Stimulated activated CD4-positive, alpha-beta T cell treated with anti-CD3 and anti-CD28 coated beads, TNF-alpha, amount 100 ng/mL, for 24 hours (primary cell): ENCODE data around the gene ANO6.
"Not testable (repeated sequence)": the region's sequence is repeated elsewhere in the genome, so short reads cannot be mapped to it uniquely, and the experiment has no call there.

Experiments
- DNase-seq, 3 experiments: peaks; one replicate each; pipeline ENCODE4 v3.0.0-alpha.2; 2020; ENCODE audit warnings: low read depth in 3 of 3

The ANO6 gene

DNA sequence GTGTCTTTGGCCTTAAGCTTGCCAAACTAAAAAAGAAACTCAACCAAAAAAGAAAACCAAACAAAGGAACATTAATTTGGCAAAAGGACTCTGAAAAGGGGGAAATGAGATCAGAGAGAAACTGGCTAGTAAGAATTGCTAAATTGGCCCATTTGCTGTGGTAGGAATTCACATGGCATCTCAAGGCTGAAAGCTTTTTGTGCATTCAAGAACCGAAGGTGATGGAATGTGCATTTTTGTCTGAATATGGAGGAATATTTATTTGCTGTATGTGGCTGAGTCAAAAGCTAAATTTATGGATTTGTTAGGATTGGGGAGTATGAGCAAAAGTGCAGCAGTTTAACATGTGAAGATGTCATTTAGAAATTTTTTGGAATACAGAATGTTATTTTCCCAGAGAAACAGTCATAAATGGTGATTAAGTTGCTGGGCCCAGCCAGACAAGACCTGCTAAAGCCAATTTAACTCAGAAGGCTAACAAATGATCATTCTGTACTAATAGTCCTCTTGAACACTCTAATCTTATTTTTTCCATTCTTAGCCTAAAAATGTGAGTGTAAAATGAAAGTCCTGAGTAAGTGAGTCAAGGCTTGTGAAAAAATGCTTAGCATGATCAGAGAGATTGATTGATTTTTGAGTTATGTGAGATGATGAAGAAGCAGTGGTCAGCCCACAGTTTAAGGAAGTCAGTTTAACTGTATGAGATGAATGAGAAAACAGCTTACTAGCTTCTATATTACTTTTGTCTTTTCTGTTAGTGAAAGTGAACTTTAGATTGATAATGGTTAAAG, 94.1 kb downstream of the ANO6 start:
- no peak for DNase-seq

DNA sequence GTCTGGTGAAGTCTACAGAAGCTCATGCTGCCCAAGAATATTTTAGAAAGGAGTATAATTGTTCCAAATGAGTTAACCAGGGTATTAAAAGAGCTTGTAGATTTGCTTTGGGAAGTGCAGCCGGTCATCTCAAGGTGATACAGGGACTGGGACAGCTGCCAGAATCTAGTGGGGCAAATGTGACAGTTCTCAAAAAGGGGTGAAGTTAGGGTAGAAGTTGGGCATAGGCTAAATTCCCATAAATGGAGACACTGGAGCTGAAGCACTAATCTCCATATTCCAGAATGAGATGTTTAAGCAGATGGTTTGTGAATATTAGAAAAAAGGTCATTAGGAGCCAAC, 94.7 kb downstream of the ANO6 start:
- no peak for DNase-seq

DNA sequence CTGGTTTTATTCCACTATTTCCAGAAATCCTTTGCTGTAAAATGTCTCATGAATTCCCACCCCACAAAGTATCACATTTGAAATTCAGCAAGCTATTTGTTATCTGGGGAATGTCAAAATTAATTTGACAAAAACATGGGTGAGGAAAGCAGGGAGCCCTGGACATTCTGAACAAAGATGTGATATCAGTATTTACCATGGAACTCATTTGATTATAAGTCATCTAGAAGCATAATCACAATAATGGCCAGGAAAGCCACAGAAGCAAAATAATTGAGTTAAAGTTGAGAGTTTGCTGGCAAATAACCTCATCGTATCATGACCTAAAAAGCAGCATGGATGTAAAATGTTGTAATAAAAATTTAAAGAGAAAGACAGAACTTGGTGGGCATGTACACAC, 96.1 kb downstream of the ANO6 start:
- no peak for DNase-seq

DNA sequence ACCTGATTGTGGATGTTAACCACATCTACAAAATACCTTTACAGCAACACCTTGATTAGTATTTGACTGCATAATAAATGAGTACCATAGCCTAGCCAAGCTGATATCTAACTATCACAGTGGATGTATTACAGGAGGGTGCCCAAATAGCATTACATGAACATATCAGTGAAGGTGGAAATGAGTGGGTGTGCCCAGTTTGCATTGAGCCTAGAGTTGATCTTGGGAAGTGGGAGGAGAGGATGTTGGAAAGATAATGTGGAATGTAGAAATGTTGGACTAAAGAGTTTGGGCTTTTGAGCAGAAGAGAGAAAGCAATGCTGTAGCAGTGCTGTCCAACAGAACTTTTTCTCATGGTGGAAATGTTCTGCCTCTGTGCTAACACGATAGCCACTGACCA, 98.9 kb downstream of the ANO6 start:
- no peak for DNase-seq

DNA sequence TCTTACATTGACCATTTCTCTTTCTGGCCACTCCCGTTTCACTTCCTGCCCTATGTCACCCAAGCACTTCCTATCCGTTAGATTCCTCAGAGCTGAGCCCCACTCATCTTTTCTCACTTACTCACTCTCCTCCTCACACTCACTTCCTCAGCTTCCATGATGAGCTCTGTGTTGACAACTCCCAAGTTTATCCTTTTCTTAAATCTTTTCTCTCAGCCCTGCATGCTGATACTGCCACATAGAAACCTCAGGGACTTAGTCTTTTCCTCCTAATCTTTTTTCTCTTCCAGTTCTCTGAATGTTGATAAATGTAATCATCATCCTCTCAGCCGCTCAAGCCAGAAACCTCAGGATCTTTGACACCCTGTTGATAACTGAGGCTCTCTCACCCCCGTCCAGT, 99.6 kb downstream of the ANO6 start:
- no peak for DNase-seq

DNA sequence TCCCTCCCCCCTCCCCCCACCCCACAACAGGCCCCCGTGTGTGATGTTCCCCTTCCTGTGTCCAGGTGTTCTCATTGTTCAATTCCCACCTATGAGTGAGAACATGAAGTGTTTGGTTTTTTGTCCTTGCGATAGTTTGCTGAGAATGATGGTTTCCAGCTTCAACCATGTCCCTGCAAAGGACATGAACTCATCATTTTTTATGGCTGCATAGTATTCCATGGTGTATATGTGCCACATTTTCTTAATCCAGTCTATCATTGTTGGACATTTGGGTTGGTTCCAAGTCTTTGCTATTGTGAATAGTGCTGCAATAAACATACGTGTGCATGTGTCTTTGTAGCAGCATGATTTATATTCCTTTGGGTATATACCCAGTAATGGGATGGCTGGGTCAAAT, 101.4 kb downstream of the ANO6 start:
- not testable (repeated sequence) for DNase-seq

DNA sequence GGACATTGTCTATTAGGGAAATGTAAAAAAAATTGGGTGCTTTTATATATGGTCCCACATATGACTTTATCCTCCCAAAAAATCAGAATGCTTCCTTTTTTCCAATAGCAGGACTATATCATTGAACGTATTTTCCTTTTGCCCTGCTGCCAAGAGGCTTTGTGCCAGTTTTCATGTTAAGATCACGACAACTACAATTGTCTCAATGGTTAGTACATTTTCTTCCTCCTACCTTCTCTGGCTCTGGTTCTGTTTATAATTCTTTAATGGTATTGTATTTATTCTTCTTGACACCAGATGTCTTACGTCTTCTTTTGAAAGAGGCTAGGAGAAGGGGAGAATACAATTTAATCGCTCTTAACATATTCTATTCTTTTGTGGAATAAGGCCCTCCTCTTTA, 106.9 kb downstream of the ANO6 start:
- DNase-seq = no peak

DNA sequence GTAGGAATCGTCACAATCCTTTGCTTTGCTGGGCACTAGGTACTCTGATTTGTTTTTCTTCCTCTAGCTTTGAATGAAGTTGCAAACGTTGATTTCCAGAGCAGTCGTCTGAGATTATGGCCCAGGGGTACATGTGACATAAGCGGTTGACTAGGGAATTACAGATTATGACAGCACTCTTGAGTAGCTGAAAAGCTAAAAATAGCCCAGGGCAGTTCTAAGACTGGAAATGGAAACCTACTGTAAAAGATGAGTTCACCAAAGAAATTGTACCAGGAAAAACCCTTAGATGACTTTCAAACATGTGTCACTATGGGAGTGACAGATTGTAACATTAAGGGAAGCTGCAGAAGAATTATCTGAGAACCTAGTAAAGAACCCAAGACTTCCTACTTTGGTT, 108.5 kb downstream of the ANO6 start:
- DNase-seq = no peak

DNA sequence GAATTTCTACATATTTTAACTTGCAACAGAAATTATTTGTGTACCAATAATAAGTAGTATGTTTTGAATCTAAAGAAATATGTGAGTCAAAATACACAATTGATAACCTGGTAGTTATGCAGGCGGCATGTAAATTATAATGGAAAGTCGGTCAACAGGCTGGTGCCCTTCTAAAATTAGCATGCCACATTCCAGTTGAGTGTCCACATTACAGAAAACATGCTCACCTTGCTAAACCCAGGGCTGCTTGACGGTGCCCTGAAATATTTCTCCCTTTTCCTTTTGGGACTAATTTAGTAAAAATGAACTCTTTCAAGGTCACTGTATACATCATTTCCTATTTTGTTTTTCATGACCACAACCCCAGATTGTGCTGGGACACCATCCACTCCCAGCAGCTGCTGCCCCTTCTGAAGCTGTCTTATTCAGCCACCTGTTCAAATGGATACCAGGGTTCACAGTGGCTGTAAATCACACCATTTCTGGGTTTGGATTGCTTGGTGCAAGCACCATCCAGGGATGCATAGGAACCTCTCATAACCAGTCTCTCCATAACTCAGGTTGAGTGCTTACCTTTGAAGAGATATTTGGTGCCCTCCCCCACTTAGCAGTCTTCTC, 110.6 kb downstream of the ANO6 start:
- no peak for DNase-seq

DNA sequence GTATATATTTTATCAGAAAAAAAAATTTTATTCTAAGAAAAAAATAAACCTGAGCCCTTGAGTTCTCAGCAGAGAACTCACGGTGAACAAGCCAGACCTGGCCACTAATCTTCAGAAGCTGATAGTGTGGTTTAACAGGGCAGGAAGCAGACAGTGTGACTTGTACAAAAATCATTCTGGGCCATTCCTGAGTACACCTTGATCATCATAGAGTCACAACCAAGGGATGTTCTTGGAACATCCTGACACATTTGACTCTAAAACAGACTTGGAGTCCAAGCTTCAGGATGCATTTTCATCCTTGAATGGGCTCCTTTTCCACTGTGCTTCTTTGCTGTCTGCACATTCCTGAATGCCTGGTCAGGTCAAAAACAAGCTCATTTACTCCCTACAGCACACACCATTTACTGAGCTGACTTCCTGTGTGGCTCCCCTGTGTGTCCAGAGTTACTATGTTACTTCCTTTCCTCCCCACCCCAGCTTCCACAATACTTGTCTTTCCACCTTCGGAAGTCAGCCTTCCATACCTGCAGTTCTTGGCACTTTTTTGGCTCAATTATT, 112.0 kb downstream of the ANO6 start:
- DNase-seq = no peak

DNA sequence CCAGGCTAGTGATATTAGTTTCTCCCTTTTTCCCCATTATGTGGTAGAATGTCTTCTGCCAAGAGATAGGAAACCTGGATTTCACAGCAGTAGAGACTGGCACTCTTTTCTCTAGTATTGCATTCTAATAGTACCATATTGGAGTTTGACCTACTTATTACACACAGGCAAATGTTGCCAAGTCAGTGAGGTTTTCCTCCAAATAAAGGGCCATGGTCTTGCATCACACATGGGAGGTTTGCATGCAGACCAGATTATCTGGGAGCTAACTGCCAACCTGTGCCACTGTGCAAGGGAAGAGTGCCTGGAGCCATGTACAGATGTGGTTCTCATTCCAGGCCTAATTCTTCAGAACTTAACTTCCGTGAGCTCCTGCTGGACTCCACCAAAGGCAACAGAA, 113.3 kb downstream of the ANO6 start:
- no peak for DNase-seq

DNA sequence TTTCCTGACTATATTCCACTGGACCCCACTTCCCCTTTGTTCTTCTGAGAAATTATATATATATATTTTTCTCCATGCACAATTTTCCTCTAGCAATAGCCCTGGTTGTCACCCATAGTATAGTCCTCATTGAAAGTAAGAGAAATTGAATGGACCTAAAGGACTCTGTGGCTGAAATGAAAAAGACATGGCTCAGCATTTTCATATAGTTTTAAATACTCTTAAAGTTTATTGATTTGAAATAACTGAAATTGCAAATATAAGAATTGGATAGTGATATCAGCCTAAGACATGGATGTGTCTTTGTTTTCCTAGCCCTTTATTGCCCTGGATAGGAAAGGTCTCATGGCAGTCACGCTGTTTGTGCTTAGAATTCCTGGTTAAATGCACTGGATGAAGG, 113.8 kb downstream of the ANO6 start:
- DNase-seq = no peak

DNA sequence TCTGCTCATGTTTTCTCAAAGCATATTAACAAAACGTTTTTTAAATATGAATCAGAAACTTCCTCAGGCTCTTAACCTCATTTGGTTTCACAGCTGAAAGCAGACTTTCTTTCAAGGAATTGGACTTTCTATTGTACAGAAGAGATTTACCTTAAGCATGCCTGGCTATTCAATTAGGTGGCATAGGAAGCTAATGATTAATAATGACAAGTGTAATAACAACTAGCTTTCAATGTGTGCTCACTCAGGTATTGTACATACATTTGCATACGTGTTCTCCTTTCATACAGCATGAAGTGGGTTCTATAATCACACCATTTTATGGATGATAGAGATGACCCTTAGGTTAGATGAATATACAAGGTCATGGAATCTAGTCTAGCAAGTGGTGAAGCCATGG, 115.7 kb downstream of the ANO6 start:
- no peak for DNase-seq

DNA sequence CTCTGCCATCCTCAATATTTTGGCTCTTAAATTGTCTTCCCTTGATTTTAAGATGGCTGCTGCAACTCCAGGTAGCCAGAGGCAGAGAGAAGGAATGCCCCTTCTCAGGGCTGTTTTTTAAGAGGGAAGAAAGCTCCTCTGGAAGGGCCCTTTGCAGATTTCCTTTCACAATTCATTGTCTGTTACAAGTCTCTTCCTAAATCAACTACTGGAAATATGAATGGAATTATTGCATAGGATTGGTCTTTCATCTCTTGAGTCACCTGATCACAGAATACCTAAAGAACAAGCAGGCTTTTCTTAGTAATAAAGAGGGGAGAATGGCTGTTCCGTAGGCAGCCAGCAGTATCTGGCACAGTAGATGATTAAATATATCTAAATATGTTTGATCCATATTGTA, 118.5 kb downstream of the ANO6 start:
- DNase-seq = no peak

DNA sequence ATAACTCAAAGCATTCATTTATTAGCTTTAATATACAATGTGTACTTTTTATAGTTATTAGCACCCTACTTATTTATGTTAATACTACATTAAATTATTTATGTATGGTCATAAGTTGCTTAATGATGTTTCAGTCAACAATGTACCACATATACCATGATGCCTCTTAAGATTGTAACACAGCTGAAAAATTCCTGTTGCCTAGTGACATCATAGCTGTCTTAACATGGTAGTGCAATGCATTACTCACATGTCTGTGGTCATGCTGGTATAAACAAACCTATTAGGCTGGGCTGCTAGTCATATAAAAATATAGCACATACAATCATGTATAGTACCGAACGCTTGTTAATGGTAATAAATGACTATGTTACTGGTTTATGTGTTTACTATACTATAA, 120.4 kb downstream of the ANO6 start:
- no peak for DNase-seq

DNA sequence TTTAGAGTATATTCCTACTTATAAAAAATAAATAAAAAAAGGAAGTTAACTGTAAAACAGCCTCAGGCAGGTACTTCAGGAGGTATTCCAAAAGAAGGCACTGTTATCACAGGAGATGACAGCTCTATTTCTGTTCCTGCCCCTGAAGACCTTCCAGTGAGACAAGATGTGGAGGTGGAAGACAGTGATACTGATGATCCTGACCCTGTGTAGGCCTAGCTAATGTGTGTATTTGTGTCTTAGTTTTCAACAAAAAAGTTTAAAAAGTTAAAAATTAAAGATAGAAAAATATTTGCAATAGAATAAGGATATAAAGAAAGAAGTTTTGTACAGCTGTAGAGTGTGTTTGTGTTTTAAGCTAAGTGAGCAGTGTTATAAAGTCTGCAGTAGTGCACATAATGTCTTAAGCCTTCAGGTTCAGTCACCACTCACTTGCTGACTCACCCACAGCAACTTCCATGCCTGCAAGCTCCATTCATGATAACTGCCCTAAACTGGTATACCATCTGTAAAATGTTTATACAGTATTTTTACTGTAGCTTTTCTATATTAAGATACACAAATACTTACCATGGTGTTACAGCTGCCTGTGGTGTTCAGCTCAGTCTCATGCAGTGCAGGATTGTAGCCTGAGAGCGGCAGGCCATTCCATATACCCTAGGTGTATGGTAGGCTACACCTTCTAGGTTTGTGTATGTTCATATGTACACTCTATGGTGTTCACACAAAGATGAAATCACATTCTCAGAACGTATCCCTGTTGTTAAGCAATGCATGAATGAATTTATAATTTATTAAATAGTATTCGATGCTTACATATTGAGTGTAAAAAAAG, 121.1 kb downstream of the ANO6 start:
- no peak for DNase-seq

DNA sequence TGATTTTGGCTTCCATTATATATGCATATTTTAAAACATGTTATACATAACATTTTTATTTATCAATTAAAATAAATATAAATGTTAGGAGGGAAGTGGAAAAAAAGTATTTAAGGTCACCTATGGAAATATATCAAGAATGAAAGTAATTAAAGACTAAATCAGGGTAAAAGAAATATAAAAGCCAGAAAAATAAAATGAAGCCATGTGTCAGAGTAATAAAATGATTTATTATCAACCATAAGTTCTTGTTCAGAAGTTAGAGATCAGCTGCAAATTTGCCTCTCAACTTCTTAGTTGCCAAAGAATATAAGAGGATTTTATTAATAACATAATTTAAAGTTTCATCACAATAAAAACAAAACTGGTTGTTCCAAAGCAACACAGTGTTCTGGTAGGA, 121.9 kb downstream of the ANO6 start:
- DNase-seq = no peak

DNA sequence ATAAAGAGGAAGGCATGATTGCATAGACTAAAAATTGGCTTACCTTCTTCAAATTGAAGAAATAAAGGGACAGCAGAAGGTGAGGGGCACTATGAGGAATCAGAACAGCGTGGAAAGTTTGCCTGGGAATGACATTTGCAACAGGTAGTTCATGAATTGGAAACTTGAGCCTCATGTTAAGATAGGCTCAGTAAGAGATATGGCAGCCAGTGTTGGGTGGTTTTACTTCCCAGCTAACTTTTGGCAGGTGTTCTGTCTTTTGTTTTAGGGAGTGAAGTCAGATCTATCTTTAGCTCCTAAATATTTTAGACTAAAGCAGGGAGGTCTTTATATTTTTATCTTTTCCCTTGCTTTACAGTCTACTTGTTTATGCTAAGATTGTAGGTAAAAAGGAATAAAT, 122.4 kb downstream of the ANO6 start:
- DNase-seq = no peak

DNA sequence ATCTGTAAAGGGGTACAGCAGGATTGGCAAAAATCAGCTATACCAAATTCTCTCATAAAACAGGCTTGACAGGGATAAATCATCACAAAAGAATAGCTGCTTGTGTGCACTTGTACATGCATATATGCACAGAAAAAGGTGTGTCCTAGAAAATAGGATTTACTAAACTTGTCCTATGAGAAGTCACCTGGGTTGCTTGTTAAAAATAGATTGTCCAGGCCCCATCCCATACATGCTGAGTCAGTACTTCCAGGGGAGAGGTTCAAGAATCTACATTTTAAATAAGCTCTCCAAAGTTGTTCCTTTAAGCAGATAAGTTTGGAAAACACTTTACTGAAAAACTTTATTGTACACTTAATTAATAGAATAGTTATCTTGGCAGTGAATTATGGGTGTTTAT, 123.1 kb downstream of the ANO6 start:
- no peak for DNase-seq

DNA sequence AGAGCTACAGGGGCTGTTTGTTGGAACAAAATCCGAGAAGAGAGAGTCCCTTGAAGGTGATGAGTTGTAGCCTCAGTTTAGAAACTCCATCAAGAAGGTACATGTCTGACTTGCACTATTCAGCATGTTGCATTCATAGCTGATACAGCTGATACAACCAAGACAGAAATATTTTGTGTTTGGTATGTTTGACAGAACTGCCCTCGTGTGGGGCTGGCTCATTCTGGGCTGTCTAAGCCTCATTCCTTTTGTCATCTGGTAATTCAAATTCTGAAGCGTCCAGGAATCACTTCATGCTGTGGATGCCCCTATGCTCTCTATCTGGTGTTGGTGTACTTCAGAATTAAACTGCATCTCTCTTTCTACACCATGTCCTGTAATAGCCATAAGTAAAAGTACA, 126.3 kb downstream of the ANO6 start:
- DNase-seq = no peak

DNA sequence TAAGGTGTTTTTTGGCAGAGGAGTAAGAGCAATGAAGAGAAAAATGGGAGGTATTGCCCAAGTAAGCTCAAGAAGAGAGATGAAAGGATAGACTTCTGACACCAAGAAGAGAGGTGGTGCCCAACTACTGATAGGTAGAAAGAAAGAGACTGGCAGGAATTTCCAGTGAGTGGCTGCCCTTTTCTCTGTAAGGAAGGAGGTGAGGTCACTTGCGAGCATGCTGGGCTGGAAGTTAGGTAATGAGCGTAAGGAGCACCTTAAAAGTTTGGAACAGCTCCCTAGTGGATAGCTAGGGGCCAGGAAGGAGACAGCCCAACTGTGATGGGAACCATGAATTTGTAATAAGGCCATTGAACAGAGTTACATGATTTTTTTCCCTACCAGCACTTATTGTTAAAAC, 127.0 kb downstream of the ANO6 start:
- no peak for DNase-seq

DNA sequence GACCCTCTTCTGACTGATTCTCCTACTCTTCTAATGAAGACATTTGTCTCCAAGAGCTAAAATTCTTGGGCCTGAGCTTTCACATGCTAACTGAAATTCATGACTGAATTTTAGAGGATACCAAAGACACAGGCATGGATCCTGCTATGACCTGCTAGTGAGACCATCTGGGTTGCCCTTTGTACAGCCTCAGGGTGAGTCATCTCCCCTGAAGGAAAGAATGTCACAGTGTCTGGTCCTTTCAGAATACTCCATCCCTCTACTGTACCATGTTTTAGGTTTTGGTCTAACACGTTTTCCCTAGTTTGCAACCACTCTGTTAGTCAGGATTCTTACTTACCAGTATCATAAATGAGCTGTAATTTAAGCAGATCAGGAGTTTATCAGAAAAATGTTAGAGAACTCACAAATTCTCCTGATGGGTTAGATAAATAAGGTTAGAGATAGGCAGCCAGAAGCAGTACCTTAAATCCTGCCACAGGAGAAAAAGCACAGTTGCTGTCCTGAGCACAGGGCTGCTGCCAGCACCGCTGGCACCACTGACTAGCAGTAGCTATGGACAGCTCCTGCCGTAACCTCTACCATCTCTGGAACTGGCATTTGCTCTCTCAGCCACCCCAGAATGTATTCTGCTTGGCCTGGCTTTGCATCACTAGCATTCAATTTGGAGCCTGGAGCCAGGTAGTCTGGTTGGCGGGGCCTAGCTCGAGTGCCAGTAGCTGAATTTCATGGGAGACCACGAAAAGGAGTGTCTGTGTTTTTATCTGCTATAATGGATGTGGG, 127.6 kb downstream of the ANO6 start:
- no peak for DNase-seq
